ENCODE results near the gene LRRC7.

DNA sequence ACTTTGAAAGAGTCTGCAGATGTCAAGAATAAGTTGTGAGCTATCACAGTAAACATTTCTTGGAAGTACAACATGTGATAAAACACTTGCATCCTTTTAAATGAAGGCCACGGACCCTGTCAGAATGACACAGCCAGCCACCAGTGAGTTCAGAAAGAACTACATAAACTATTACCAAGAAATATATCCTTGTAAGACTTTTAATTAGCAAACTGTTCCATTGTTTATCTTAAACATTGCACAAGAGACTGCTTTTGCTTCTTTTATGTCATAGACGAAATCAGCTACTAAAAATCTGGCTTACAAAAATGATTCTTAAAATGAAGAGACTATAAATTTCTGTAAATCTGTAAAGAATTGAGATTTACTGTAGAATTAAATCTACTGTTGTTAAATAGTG, 17.9 kb downstream of the LRRC7 start:
- TF ChIP-seq YY1 (IDR thresholded peaks at IDR 0.05; ENCODE audit: insufficient read depth, insufficient read length) (no peak), ZNF274 (IDR thresholded peaks at IDR 0.05; ENCODE audit: low read depth, low read length) (no peak)
